HL-60 (cell line): ENCODE results near the gene GNPTG.
A peak's percentile ranks its signal among the peaks of the same experiment; 100 is the strongest.

Source experiments
- DNase-seq, 2 experiments: peaks; one replicate each; pipeline ENCODE4 v3.0.0-alpha.2; 2010 to 2020; ENCODE audit warnings: low read depth in 1 of 2, low spot score in 1 of 2
- H3K27ac ChIP-seq: fragments of 250-450 bp; sonication (Bioruptor Pico); replicated peaks from 2 replicates; pipeline ENCODE4 v1.5.1; 2020; ENCODE audit warnings: mild to moderate bottlenecking, moderate library complexity
- H3K27me3 ChIP-seq: fragments of 250-450 bp; sonication (Bioruptor Pico); 2 replicates; pipeline ENCODE4 v1.5.1; 2021; ENCODE audit warnings: mild to moderate bottlenecking, moderate library complexity; ENCODE audit not compliant: insufficient read depth, poor library complexity, severe bottlenecking
- H3K4me3 ChIP-seq: replicated peaks from 2 replicates; pipeline ENCODE4 v1.5.1; 2011; ENCODE audit warnings: mild to moderate bottlenecking, control low read depth, low read length; ENCODE audit not compliant: insufficient read depth
- GABPA ChIP-seq: IDR thresholded peaks from 2 replicates; pipeline ENCODE4 v1.6.1; 2012; ENCODE audit warnings: low read depth
- POLR2AphosphoS5 ChIP-seq: IDR thresholded peaks from 2 replicates; pipeline ENCODE4 v1.6.1; 2012; ENCODE audit warnings: low read depth
- SPI1 ChIP-seq: IDR thresholded peaks from 2 replicates; pipeline ENCODE4 v1.6.1; 2012; ENCODE audit warnings: low read depth, mild to moderate bottlenecking, borderline replicate concordance
- TF ChIP-seq, protein P1 (sequence below): IDR thresholded peaks from one replicate; pipeline ENCODE4 v1.5.1; 2011; ENCODE audit warnings: low read length, control low read depth, inconsistent platforms; ENCODE audit not compliant: insufficient read depth
- TF ChIP-seq, protein P2 (sequence below): IDR thresholded peaks from 2 replicates; pipeline ENCODE4 v1.6.1; 2012; ENCODE audit warnings: low read depth; ENCODE audit not compliant: insufficient replicate concordance

GNPTG gene

DNA sequence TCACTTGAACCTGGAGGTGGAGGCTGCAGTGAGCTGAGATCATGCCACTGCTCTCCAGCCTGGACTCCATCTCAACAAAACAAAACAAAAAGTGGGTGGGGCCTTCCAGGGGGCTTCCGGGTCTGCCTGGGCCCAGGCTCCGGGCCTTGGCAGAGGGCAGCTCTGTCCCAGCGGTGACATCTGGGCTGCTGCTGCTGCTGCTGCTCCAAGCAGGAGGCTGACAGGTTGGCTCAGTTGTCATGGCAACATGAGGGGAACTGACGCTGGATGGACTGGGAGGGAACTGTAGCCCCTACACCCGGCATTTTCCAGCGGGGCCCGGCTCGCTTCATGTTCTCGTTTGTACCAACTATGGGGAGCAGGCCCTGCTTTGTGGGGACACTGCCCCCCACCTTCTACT lies 14.2 kb upstream of the GNPTG start:
- no peak overlapping the region for H3K4me3 ChIP-seq
- H3K27ac ChIP-seq, result no peak overlapping the region
- DNase-seq, result no peak
- H3K27me3 ChIP-seq, result peaks cover 53% of the 10 kb centered on the region
- TF ChIP-seq, protein P1, sequence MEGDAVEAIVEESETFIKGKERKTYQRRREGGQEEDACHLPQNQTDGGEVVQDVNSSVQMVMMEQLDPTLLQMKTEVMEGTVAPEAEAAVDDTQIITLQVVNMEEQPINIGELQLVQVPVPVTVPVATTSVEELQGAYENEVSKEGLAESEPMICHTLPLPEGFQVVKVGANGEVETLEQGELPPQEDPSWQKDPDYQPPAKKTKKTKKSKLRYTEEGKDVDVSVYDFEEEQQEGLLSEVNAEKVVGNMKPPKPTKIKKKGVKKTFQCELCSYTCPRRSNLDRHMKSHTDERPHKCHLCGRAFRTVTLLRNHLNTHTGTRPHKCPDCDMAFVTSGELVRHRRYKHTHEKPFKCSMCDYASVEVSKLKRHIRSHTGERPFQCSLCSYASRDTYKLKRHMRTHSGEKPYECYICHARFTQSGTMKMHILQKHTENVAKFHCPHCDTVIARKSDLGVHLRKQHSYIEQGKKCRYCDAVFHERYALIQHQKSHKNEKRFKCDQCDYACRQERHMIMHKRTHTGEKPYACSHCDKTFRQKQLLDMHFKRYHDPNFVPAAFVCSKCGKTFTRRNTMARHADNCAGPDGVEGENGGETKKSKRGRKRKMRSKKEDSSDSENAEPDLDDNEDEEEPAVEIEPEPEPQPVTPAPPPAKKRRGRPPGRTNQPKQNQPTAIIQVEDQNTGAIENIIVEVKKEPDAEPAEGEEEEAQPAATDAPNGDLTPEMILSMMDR, result no peak
- TF ChIP-seq, protein P2, sequence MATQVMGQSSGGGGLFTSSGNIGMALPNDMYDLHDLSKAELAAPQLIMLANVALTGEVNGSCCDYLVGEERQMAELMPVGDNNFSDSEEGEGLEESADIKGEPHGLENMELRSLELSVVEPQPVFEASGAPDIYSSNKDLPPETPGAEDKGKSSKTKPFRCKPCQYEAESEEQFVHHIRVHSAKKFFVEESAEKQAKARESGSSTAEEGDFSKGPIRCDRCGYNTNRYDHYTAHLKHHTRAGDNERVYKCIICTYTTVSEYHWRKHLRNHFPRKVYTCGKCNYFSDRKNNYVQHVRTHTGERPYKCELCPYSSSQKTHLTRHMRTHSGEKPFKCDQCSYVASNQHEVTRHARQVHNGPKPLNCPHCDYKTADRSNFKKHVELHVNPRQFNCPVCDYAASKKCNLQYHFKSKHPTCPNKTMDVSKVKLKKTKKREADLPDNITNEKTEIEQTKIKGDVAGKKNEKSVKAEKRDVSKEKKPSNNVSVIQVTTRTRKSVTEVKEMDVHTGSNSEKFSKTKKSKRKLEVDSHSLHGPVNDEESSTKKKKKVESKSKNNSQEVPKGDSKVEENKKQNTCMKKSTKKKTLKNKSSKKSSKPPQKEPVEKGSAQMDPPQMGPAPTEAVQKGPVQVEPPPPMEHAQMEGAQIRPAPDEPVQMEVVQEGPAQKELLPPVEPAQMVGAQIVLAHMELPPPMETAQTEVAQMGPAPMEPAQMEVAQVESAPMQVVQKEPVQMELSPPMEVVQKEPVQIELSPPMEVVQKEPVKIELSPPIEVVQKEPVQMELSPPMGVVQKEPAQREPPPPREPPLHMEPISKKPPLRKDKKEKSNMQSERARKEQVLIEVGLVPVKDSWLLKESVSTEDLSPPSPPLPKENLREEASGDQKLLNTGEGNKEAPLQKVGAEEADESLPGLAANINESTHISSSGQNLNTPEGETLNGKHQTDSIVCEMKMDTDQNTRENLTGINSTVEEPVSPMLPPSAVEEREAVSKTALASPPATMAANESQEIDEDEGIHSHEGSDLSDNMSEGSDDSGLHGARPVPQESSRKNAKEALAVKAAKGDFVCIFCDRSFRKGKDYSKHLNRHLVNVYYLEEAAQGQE, result no peak
- TF ChIP-seq POLR2AphosphoS5 (no peak), GABPA (no peak), SPI1 (no peak)

DNA sequence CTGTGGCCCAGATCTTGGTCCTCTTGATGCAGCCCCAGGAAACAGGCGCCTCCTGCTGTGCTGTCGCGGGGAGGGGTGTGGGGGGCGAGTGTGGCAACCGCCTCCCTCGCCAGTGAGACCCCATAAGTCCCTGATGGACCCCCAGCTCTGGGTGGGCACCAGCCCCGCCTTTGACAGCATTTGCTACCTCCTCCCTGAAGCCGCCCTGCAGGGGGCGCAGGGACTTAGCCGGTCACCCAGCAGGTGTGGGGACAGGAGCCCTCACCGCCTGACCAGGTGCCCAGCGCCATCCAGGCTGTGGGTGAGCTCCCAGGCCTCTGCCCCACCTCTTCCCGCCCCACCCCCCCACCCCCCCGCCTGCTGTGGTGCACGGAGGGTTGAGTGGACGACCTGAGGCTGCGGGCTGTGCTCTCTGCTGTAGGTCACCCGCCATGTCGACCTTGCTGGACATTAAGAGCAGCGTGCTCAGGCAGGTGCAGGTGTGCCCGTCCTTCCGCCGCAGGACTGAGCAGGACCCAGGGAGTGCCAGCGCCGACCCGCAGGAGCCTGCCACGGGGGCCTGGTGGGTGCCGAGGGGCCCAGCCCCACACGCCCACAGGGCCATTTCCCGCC lies 13.5 kb upstream of the GNPTG start:
- DNase-seq, result no peak
- no peak for TF ChIP-seq GABPA
- no peak for TF ChIP-seq POLR2AphosphoS5
- TF ChIP-seq, protein P1, result peak; percentile 37
- TF ChIP-seq, protein P2, result no peak
- Histone ChIP-seq H3K27me3 (peaks cover 46% of the 10 kb centered on the region), H3K27ac (no peak overlapping the region), H3K4me3 (no peak overlapping the region)

DNA sequence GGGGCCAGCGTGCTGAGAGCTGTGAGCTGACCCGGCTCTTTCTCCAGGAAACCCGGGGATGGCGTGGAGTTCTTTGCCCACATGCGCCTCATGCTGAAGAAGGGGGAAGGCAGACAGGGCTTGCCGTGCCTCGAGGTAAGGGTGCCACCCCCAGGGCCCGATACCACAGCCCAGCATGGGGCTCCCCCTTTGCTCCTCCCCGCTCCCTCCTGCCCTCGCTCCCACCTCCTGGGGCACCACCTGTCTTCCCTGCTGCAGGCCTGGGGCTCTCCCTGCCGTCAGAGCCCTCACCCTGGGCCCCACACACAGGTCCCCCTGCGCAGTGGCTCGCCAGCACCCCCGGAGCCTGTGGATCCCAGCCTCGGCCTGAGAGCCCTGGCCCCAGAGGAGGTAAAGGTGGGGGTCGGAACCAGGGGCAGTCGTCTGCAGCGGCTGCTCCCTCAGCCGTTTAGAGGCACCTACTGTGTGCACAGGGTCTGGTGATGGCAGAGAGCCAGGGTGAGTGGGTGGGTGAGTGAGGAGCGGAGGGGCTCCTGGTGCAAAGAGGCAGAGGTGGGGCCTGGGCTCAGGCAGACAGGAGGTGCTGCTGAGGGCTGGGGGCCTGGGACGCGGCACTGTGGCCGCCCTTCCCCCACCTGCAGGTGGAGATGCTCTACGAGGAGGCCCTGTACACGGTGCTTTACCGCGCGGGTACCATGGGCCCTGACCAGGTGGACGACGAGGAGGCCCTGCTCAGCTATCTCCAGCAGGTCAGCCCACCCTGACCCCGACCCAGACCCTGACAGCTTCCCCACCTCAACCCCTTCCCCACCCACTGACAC lies 12.7 kb upstream of the GNPTG start:
- H3K27me3 ChIP-seq, result peaks cover 46% of the 10 kb centered on the region
- DNase-seq, result no peak
- no peak overlapping the region for H3K4me3 ChIP-seq
- TF ChIP-seq SPI1, result no peak
- TF ChIP-seq POLR2AphosphoS5, result no peak
- TF ChIP-seq GABPA, result no peak
- TF ChIP-seq, protein P1, result no peak
- TF ChIP-seq, protein P2, result no peak
- no peak overlapping the region for H3K27ac ChIP-seq
